OCI-M1 (cell line): ENCODE measurements around the gene FGD2.
A peak's percentile ranks its signal among the peaks of the same experiment; 100 is the strongest.
"Not testable (repeated sequence)": the region's sequence is repeated elsewhere in the genome, so short reads cannot be mapped to it uniquely, and the experiment has no call there.

Experiments
- DNase-seq: peaks from one replicate; lab custom pipeline; 2025; lab: John Stamatoyannopoulos, UW

Gene FGD2

GRCh38 chr6:37039958-37040357 lies 34.5 kb downstream of the FGD2 start:
- DNase-seq: no peak

GRCh38 chr6:37041521-37041920 lies 36.1 kb downstream of the FGD2 start:
- no peak for DNase-seq

GRCh38 chr6:37042150-37042549 lies 36.7 kb downstream of the FGD2 start:
- no peak for DNase-seq

- DNase-seq: not testable (repeated sequence)
These were observed 37.6 kb downstream of the FGD2 start for GRCh38 chr6:37043091-37043490.

GRCh38 chr6:37047346-37047688 lies 41.9 kb downstream of the FGD2 start:
- no peak for DNase-seq

GRCh38 chr6:37047689-37048402 lies 42.4 kb downstream of the FGD2 start:
- no peak for DNase-seq

GRCh38 chr6:37048403-37048850 lies 43.0 kb downstream of the FGD2 start:
- DNase-seq: no peak

- peak; percentile 84 for DNase-seq
These were observed 43.6 kb downstream of the FGD2 start for GRCh38 chr6:37048851-37049757.

GRCh38 chr6:37049758-37050044 lies 44.2 kb downstream of the FGD2 start:
- DNase-seq: no peak

- DNase-seq: peak; percentile 100
These were observed 44.8 kb downstream of the FGD2 start for GRCh38 chr6:37050045-37050853.

- DNase-seq: no peak
These were observed 45.3 kb downstream of the FGD2 start for GRCh38 chr6:37050854-37051137.

GRCh38 chr6:37051138-37052026 lies 45.9 kb downstream of the FGD2 start:
- peak; percentile 96 for DNase-seq

- peak; percentile 70 for DNase-seq
These were observed 46.7 kb downstream of the FGD2 start for GRCh38 chr6:37052027-37052628.

- DNase-seq: no peak
These were observed 48.2 kb downstream of the FGD2 start for GRCh38 chr6:37053683-37054082.

- DNase-seq: no peak
These were observed 48.7 kb downstream of the FGD2 start for GRCh38 chr6:37054171-37054570.

- DNase-seq: no peak
These were observed 49.1 kb downstream of the FGD2 start for GRCh38 chr6:37054580-37054979.

- DNase-seq: no peak
These were observed 50.6 kb downstream of the FGD2 start for GRCh38 chr6:37056112-37056403.

GRCh38 chr6:37056439-37057127 lies 51.1 kb downstream of the FGD2 start:
- DNase-seq: no peak

GRCh38 chr6:37057128-37057471 lies 51.6 kb downstream of the FGD2 start:
- DNase-seq: no peak

- no peak for DNase-seq
These were observed 52.2 kb downstream of the FGD2 start for GRCh38 chr6:37057678-37058077.

GRCh38 chr6:37058084-37058586 lies 52.7 kb downstream of the FGD2 start:
- DNase-seq: peak; percentile 24
